ENCODE measurements around the gene PLD6. TPM values are rescaled to one million over a fixed set of nuclear protein-coding genes. Genes with fewer than 3 reads are reported as not detected.

PLD6 gene
- total RNA-seq, 1 donor from 2014 or later: 3.7 TPM

DNA sequence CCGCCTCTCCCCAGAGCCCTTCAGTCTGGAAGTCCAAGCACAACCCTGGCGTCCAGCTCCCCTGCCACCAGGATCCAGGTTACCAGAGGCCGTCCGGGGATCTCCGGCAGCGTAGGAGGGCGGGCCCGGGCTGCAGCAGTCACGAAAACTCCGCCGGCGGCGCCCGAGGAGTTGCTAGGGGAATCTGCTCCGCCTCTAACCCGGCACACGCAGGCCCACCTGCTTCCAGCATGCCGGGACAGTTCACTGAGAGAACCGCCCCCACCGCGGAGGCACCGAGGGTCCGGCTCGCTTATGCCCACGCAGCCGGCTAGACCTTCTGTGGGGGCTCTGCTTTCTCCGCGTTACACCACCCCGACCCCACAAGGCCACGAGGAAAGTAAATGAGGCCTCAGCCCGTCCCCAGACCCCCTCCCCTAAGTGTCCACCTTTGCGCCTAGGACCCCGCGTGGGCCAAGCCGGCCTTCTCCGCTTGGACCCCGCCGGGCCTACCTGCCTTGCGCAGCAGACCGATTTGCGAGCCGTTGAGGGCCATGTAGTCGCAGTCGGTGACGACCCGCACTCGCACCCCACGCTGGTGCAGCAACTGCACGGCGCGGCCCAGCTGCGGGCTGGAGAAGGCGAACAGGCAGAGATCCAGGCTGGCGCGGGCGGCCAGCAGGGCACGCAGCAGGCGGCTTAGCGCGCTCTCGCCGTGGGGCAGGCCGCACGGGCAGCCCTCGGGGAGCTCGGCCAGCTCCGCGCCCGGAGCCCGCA, 587 bp downstream of the PLD6 start:
- FAIRE-seq: no peak

DNA sequence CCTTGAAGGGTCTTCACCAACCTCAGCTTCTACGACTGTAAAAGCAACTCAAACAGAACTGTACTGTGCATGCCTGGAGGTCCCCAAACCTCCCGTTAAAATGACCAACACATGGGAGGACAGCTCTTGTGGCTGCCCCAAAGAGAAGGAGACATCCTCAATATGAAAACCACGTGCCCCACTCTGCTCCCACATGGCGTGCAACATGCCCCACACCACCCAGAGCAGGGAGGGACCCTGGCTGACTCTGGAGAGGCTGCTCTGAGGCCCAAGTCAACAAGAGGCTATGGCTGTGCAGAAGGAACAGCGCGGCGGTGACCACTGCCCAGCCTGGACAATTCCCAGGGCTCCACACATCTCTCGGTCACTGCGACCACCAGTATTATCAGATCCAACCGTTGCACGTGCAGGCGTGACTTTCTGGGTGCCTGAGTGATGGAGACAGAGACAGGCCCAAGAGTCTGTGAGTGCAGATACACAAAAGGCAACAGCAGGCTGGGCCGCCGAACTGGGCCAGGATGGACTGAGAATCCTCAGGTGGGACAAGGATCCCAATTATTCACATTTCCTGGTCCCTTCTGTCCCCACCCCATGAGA, 1.4 kb downstream of the PLD6 start:
- no peak for DNase-seq (ENCODE audit: low read depth)
- H3K36me3 ChIP-seq (ENCODE audit: control insufficient read depth, insufficient read depth, low read length): no peaks in the 10 kb centered on the region
- no peaks in the 10 kb centered on the region for H3K27me3 ChIP-seq (ENCODE audit: control insufficient read depth, insufficient read depth, low read length)
- TF ChIP-seq, protein P1, sequence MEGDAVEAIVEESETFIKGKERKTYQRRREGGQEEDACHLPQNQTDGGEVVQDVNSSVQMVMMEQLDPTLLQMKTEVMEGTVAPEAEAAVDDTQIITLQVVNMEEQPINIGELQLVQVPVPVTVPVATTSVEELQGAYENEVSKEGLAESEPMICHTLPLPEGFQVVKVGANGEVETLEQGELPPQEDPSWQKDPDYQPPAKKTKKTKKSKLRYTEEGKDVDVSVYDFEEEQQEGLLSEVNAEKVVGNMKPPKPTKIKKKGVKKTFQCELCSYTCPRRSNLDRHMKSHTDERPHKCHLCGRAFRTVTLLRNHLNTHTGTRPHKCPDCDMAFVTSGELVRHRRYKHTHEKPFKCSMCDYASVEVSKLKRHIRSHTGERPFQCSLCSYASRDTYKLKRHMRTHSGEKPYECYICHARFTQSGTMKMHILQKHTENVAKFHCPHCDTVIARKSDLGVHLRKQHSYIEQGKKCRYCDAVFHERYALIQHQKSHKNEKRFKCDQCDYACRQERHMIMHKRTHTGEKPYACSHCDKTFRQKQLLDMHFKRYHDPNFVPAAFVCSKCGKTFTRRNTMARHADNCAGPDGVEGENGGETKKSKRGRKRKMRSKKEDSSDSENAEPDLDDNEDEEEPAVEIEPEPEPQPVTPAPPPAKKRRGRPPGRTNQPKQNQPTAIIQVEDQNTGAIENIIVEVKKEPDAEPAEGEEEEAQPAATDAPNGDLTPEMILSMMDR (IDR thresholded peaks at IDR 0.05; ENCODE audit: insufficient read depth, low read length, severe bottlenecking): no peak
- FAIRE-seq: no peak
- peak overlapping the region; percentile 62 for H3K4me3 ChIP-seq (ENCODE audit: low read depth, low read length)

More for the DNA sequence above, 587 bp downstream of the PLD6 start:
- Histone ChIP-seq H3K27me3 (ENCODE audit: control insufficient read depth, insufficient read depth, low read length) (no peaks in the 10 kb centered on the region), H3K36me3 (ENCODE audit: control insufficient read depth, insufficient read depth, low read length) (no peaks in the 10 kb centered on the region), H3K4me3 (ENCODE audit: low read depth, low read length) (peak overlapping the region; percentile 62)
- TF ChIP-seq, protein P1 (IDR thresholded peaks at IDR 0.05; ENCODE audit: insufficient read depth, low read length, severe bottlenecking): no peak
- peak; percentile 44 for DNase-seq (ENCODE audit: low read depth)

DNA sequence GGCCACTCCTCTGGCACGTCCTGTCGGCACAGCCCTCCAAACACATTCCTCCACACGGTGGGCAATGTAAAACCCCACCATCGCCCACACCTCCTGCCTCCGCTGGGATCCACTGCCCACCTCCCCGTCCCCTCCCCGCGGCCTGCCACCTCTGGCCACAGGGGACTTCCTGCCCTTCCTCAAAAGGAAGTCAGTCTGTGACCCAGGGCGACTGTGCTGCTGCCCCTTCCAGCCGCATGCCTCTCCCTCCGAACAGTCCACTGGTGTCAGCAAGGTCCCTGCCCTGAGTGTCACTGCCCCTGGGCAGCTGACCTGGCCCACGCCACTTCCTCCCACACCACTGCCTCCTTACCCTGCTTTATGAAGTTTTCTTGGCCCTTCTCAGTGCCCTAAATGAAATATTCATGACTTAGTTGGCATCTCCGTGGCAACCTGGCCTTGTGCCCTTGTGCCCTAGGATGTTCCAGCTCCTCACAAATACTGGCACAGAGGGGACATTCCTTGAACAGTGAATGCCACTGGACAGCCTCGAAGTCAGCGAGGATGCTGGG, 2.0 kb downstream of the PLD6 start:
- Histone ChIP-seq H3K4me3 (ENCODE audit: low read depth, low read length) (no peak overlapping the region), H3K36me3 (ENCODE audit: control insufficient read depth, insufficient read depth, low read length) (no peaks in the 10 kb centered on the region), H3K27me3 (ENCODE audit: control insufficient read depth, insufficient read depth, low read length) (no peaks in the 10 kb centered on the region)
- FAIRE-seq: no peak
- TF ChIP-seq, protein P1 (IDR thresholded peaks at IDR 0.05; ENCODE audit: insufficient read depth, low read length, severe bottlenecking): no peak
- no peak for DNase-seq (ENCODE audit: low read depth)

DNA sequence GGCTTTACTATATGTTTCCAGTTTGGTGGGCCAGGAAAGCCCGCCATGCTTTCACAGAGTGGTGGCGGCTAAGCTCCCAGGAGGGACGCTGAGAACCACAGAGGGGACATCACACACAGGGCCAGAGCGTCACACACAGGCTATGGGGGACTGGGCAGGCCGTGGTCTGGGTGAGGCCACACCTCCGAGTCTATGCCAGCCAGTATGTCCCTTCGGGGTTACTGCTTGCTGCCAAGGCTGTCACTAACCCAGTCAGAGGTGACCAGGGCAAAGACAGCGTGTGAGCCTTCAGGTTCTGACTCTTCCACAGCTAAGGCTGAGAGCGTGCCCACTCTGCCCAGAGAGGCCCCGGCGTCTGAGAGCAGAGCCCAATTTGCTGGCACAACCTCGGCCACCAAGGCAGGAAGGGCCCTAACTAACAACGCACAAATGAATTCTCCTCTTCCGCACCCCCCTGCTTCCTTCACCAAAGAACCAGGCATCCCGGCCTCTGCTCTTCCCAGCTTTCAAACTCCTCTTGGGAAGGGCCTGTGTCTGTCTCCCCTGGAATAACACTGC, 2.9 kb downstream of the PLD6 start:
- H3K36me3 ChIP-seq (ENCODE audit: control insufficient read depth, insufficient read depth, low read length): no peaks in the 10 kb centered on the region
- H3K27me3 ChIP-seq (ENCODE audit: control insufficient read depth, insufficient read depth, low read length): no peaks in the 10 kb centered on the region
- no peak for FAIRE-seq
- TF ChIP-seq, protein P1 (IDR thresholded peaks at IDR 0.05; ENCODE audit: insufficient read depth, low read length, severe bottlenecking): no peak
- no peak overlapping the region for H3K4me3 ChIP-seq (ENCODE audit: low read depth, low read length)
- no peak for DNase-seq (ENCODE audit: low read depth)

DNA sequence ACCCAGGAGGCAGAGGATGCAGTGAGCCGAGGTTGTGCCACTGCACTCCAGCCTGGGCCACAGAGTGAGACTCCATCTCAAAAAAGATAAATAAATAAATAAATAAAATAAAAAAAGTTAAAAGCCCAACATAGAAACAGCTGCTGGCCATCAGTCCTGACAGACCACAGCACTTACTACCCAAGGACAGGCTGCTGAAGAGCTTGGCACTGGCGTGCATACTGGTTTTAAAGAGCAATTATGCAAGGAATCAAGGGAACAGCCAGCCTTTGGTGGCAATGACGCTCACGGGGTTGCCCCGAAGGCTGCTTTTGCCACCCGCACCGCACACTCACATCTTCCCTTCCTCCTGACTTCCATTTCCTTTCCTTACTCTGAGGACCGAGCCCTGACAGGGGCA, 4.2 kb downstream of the PLD6 start:
- Histone ChIP-seq H3K36me3 (ENCODE audit: control insufficient read depth, insufficient read depth, low read length) (no peaks in the 10 kb centered on the region), H3K4me3 (ENCODE audit: low read depth, low read length) (no peak overlapping the region), H3K27me3 (ENCODE audit: control insufficient read depth, insufficient read depth, low read length) (no peaks in the 10 kb centered on the region)
- TF ChIP-seq, protein P1 (IDR thresholded peaks at IDR 0.05; ENCODE audit: insufficient read depth, low read length, severe bottlenecking): no peak
- FAIRE-seq (no peak), DNase-seq (ENCODE audit: low read depth) (no peak)
